B cell (primary cell): Measurements from ENCODE around the gene BLTP2. TPM values are rescaled to one million over a fixed set of nuclear protein-coding genes. Genes with fewer than 3 reads are reported as not detected.
A peak's percentile ranks its signal among the peaks of the same experiment; 100 is the strongest.

Experiments used
- ATAC-seq: fragments of 200-7000 bp; cut with Tn5 transposase; one replicate; pipeline ENCODE4 v1.10.0; 2021; ENCODE audit warnings: low read depth, mild to moderate bottlenecking, moderate number of reproducible peaks, moderate library complexity
- CTCF ChIA-PET: fragments of 350-600 bp; sonication (Branson Sonifier 250); formaldehyde crosslinking; loops from one replicate; lab custom pipeline; 2021; ENCODE audit warnings: antibody characterized with exemption, inconsistent platforms; lab: Charles Lee
- POLR2A ChIA-PET: fragments of 350-600 bp; sonication (Branson Sonifier 250); formaldehyde crosslinking; loops from one replicate; lab custom pipeline; 2021; ENCODE audit warnings: antibody characterized with exemption; lab: Charles Lee
- DNase-seq: peaks from one replicate; pipeline ENCODE4 v3.0.0; 2013
- H2AFZ ChIP-seq: 2 replicates; pipeline ENCODE4 v1.6.1; 2012; ENCODE audit warnings: mild to moderate bottlenecking, low read depth, low read length; ENCODE audit not compliant: insufficient read depth, poor library complexity, severe bottlenecking
- H3K27ac ChIP-seq, 2 donors: 1 replicate in 1 of 2; 2 replicates in 1 of 2; pipeline ENCODE4 v1.5.1; 2012 to 2013; ENCODE audit warnings: low read length in 2 of 2, mild to moderate bottlenecking in 2 of 2, moderate library complexity in 1 of 2
- H3K27me3 ChIP-seq, 4 experiments: fragments of 200-600 bp in 1 of 4; sonication (generic) in 1 of 4; replicated peaks in 1 of 4; 1 replicate in 2 of 4; 2 replicates in 2 of 4; pipeline versions ENCODE4 v1.6.1 to v1.7.0; 2013 to 2016; ENCODE audit warnings: low read length in 3 of 4, mild to moderate bottlenecking in 2 of 4, mixed read lengths in 1 of 4, moderate library complexity in 1 of 4; ENCODE audit not compliant: insufficient read depth in 4 of 4, control insufficient read depth in 3 of 4; ENCODE audit errors: control extremely low read depth in 1 of 4
- H3K36me3 ChIP-seq, 2 experiments: replicated peaks in 1 of 2; 1 replicate in 1 of 2; 2 replicates in 1 of 2; pipeline versions ENCODE4 v1.6.1 to v1.7.1; 2013; ENCODE audit warnings: low read length in 1 of 2; ENCODE audit not compliant: insufficient read depth in 2 of 2, control insufficient read depth in 1 of 2; ENCODE audit errors: control extremely low read depth in 1 of 2, extremely low read depth in 1 of 2
- H3K4me1 ChIP-seq, 2 donors: fragments of 200-600 bp in 1 of 2; sonication (generic) in 1 of 2; 1 replicate in 1 of 2; 2 replicates in 1 of 2; pipeline versions ENCODE4 v1.5.1 to v1.6.1; 2013 to 2017; ENCODE audit warnings: low read length in 2 of 2; ENCODE audit not compliant: control insufficient read depth in 2 of 2, insufficient read depth in 2 of 2
- H3K4me2 ChIP-seq: replicated peaks from 2 replicates; pipeline ENCODE3; 2012; ENCODE audit warnings: mild to moderate bottlenecking, low read depth, low read length; ENCODE audit not compliant: poor library complexity, severe bottlenecking
- H3K4me3 ChIP-seq, 5 experiments: fragments of 200-600 bp in 1 of 5; sonication (generic) in 1 of 5; 1 replicate in 3 of 5; 2 replicates in 2 of 5; pipeline versions ENCODE4 v1.5.1 to v1.7.0; 2011 to 2016; ENCODE audit warnings: low read length in 4 of 5, mild to moderate bottlenecking in 4 of 5, low read depth in 2 of 5, control low read depth in 1 of 5, moderate library complexity in 1 of 5; ENCODE audit not compliant: insufficient read depth in 1 of 5; ENCODE audit errors: control extremely low read depth in 1 of 5, extremely low read depth in 1 of 5
- H3K79me2 ChIP-seq: fragments of 200-600 bp; sonication (generic); one replicate; pipeline ENCODE4 v1.6.0; 2016; ENCODE audit warnings: low read length; ENCODE audit not compliant: control insufficient read depth, insufficient read depth
- H3K9ac ChIP-seq: fragments of 200-600 bp; sonication (generic); 2 replicates; pipeline ENCODE4 v1.6.1; 2017; ENCODE audit warnings: mild to moderate bottlenecking, low read length, moderate library complexity
- H3K9me3 ChIP-seq, 3 donors: one replicate each; pipeline versions ENCODE4 v1.6.1 to v1.7.1; 2013; ENCODE audit warnings: low read length in 2 of 3; ENCODE audit not compliant: control insufficient read depth in 2 of 3, insufficient read depth in 1 of 3; ENCODE audit errors: control extremely low read depth in 1 of 3
- H4K20me1 ChIP-seq: 2 replicates; pipeline ENCODE4 v1.6.0; 2012; ENCODE audit warnings: mild to moderate bottlenecking, low read length; ENCODE audit not compliant: insufficient read depth, control insufficient read depth, poor library complexity, severe bottlenecking
- H3K27ac Mint-ChIP-seq: one replicate; pipeline ENCODE4 v1.8.0; 2021; ENCODE audit warnings: mixed read lengths
- H3K27me3 Mint-ChIP-seq: one replicate; pipeline ENCODE4 v1.8.0; 2021; ENCODE audit warnings: mixed read lengths
- H3K4me1 Mint-ChIP-seq: one replicate; pipeline ENCODE4 v1.8.0; 2021; ENCODE audit warnings: mixed read lengths
- H3K4me3 Mint-ChIP-seq: one replicate; pipeline ENCODE4 v1.8.0; 2021; ENCODE audit warnings: mixed read lengths
- H3K9me3 Mint-ChIP-seq: one replicate; pipeline ENCODE4 v1.8.0; 2022; ENCODE audit warnings: mixed read lengths; ENCODE audit not compliant: insufficient read depth
- EZH2 ChIP-seq: IDR thresholded peaks from 2 replicates; pipeline ENCODE4 v1.6.1; 2012; ENCODE audit warnings: borderline replicate concordance, low read depth, mild to moderate bottlenecking, moderate library complexity, low read length; ENCODE audit not compliant: insufficient read depth, poor library complexity, severe bottlenecking
- WGBS: methylation state at CpG from one replicate; pipeline ENCODE4 v1.1.5; 2013; ENCODE audit warnings: missing lambda C conversion rate; ENCODE audit not compliant: insufficient coverage; 5-methylcytosine and 5-hydroxymethylcytosine counted together
- intact Hi-C: fragments of 100-400 bp; cut with micrococcal nuclease; formaldehyde crosslinking; loops from one replicate; pipeline ENCODE4 v1.10.0; 2022
- polyA plus RNA-seq: library from polyadenylated mRNA; depleted of rRNA; stranded (reverse); fragments of >200 nt; gene quantifications from 2 replicates; pipeline ENCODE4 v1.2.3, GENCODE V29; 2012
- total RNA-seq, 2 donors: library from RNA; stranded (reverse); fragments of 120-200 nt in 1 of 2; gene quantifications; 1 replicate in 1 of 2; 2 replicates in 1 of 2; pipeline versions ENCODE4 v1.2.3 to v1.2.4, GENCODE V29; 2013 to 2022
- TF ChIP-seq, protein P1 (sequence below): fragments of 200-600 bp; IDR thresholded peaks from one replicate; pipeline ENCODE4 v1.8.0; 2022; ENCODE audit warnings: antibody characterized with exemption, mild to moderate bottlenecking

Gene BLTP2
- total and polyA plus RNA-seq, 2 donors (not counting 1 experiment from before 2014, with no cell fraction given): 45.9 to 156 TPM

DNA sequence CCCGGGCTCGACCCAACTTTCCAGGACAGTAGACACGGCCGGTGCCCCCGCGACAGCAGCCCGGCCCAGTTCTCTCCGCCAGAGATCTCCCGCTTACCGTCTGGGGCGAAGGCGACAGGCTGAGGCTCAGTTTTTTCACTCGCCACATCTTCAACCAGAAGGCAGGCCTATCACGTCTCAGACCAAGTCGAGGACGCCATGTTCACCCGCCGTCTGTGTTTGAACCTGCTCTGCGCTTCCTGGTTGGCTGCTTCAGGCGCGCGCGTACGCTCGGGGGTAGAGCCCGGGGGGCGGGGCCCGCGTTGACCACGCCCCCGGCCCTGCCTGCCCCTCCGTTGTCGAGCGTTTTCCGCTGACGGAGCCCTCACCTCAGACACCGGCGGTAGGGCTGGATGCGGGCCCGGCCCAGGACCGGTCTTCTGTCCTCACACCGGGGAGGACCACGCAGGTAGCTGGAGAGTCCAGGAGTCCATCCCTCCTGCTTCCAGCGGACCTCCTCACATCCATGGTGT, 46.1 kb downstream of the BLTP2 start, which contains the start of gene SPAG5:
Gene SPAG5 (minus strand): TSS at position 227 of the 512 bp plus-strand sequence. CDS start 79 bp downstream, at position 148.
- H3K79me2 ChIP-seq: no peaks in the 10 kb centered on the region
- ChIA-PET CTCF (interaction anchor here (1.0 to 1.8 kb wide), 10 partner anchors 11 to 106 kb away, joined by 3 to 8 read pairs (median 4); partner anchors contain the start of gene PIGS), POLR2A (interaction anchor here (0.6 to 1.5 kb wide), 9 partner anchors 20 to 51 kb away, joined by 3 to 9 read pairs (median 3); partner anchors contain the start of genes ALDOC, BLTP2 and PIGS)
- H3K27ac Mint-ChIP-seq: peak within 1 kb of the TSS; percentile 98
- WGBS: 1% methylated on average over 43 of the region's 44 CpGs
- peak within 1 kb of the TSS; percentile 72 to 90 (median 79) for H3K4me3 ChIP-seq
- no peaks in the 10 kb centered on the region for H3K36me3 ChIP-seq
- H3K27me3 Mint-ChIP-seq: no peaks in the 10 kb centered on the region
- peak within 1 kb of the TSS; percentile 95 for H3K4me2 ChIP-seq
- H3K9me3 Mint-ChIP-seq: no peaks in the 10 kb centered on the region
- H3K9ac ChIP-seq: peak within 1 kb of the TSS; percentile 96
- ATAC-seq (peak; percentile 92), DNase-seq (peak; percentile 96)
- peak within 1 kb of the TSS; percentile 95 to 98 for H3K27ac ChIP-seq
- H3K9me3 ChIP-seq: no peaks in the 10 kb centered on the region
- H2AFZ ChIP-seq: peak within 1 kb of the TSS; percentile 91
- peaks cover 19% of the 10 kb centered on the region in 2 donors for H3K4me1 ChIP-seq
- H3K4me1 Mint-ChIP-seq: peaks cover 24% of the 10 kb centered on the region
- no peaks in the 10 kb centered on the region for H3K27me3 ChIP-seq
- no peak for TF ChIP-seq EZH2
- TF ChIP-seq, protein P1, sequence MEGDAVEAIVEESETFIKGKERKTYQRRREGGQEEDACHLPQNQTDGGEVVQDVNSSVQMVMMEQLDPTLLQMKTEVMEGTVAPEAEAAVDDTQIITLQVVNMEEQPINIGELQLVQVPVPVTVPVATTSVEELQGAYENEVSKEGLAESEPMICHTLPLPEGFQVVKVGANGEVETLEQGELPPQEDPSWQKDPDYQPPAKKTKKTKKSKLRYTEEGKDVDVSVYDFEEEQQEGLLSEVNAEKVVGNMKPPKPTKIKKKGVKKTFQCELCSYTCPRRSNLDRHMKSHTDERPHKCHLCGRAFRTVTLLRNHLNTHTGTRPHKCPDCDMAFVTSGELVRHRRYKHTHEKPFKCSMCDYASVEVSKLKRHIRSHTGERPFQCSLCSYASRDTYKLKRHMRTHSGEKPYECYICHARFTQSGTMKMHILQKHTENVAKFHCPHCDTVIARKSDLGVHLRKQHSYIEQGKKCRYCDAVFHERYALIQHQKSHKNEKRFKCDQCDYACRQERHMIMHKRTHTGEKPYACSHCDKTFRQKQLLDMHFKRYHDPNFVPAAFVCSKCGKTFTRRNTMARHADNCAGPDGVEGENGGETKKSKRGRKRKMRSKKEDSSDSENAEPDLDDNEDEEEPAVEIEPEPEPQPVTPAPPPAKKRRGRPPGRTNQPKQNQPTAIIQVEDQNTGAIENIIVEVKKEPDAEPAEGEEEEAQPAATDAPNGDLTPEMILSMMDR: no peak
- intact Hi-C loops: loop anchor here (1.0 kb wide), 6 partner anchors 22 to 63 kb away; partner anchors contain the start of genes BLTP2, PIGS, SUPT6H and UNC119
- H4K20me1 ChIP-seq: no peaks in the 10 kb centered on the region
- H3K4me3 Mint-ChIP-seq: peak within 1 kb of the TSS; percentile 98

DNA sequence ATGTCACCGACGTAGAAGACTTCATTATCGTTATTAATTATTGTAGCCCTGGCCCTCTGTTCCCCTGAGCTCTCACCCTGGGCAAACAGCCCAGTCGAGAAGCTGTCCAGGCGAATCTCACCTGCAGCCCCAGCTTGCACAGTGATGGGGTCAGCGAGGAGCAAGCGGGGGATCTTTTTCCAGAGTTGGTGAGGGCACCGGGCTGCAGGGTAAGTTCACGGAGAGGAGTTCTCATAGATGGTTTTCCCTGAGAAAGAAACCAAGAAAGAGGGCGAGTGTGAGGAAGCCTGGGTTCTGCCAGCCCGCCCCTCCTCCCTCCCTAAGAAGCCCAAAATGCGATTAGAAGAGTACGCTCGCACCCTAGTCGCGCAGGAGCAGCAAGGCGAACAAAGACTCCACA, 46.6 kb downstream of the BLTP2 start:
- 10% methylated on average over 15 of the region's 17 CpGs for WGBS
- Histone ChIP-seq H3K27ac (peak overlapping the region; percentile 95 to 98), H3K27me3 (no peaks in the 10 kb centered on the region), H2AFZ (peak overlapping the region; percentile 91), H3K4me1 (peaks cover 19% of the 10 kb centered on the region in 2 donors), H4K20me1 (no peaks in the 10 kb centered on the region), H3K79me2 (no peaks in the 10 kb centered on the region), H3K36me3 (no peaks in the 10 kb centered on the region), H3K9me3 (no peaks in the 10 kb centered on the region), H3K9ac (peak overlapping the region; percentile 96), H3K4me2 (peak overlapping the region; percentile 95), H3K4me3 (peak overlapping the region; percentile 66 to 90 (median 79))
- ATAC-seq (no peak), DNase-seq (no peak)
- ChIA-PET POLR2A (interaction anchor here (1.1 to 1.5 kb wide), 3 partner anchors 20 to 47 kb away, joined by 3 to 5 read pairs (median 3); partner anchors contain the start of genes ALDOC and BLTP2), CTCF (interaction anchor here (1.0 to 1.8 kb wide), 6 partner anchors 10 to 103 kb away, joined by 3 to 7 read pairs (median 3); no protein-coding TSS in a partner anchor)
- H3K27me3 Mint-ChIP-seq: no peaks in the 10 kb centered on the region
- H3K4me1 Mint-ChIP-seq: peaks cover 24% of the 10 kb centered on the region
- H3K9me3 Mint-ChIP-seq: no peaks in the 10 kb centered on the region
- H3K4me3 Mint-ChIP-seq: peak overlapping the region; percentile 98
- intact Hi-C loops: no loop called here
- peak overlapping the region; percentile 98 for H3K27ac Mint-ChIP-seq
- TF ChIP-seq, protein P1: no peak
- no peak for TF ChIP-seq EZH2
